Smooth muscle cell (in vitro differentiated cells): Measurements from ENCODE around the gene HPN. TPM values are rescaled to one million over a fixed set of nuclear protein-coding genes. Genes with fewer than 3 reads are reported as not detected.

Experiments used
- DNase-seq: peaks from one replicate; lab custom pipeline; 2025; ENCODE audit not compliant: unreplicated experiment; lab: John Stamatoyannopoulos, UW
- H2AFZ ChIP-seq: fragments of 200-600 bp; sonication (generic); 2 replicates; pipeline ENCODE4 v1.6.0; 2016; ENCODE audit warnings: antibody characterized with exemption, low read depth, mild to moderate bottlenecking
- H3F3A ChIP-seq: fragments of 200-600 bp; sonication (generic); 2 replicates; pipeline ENCODE4 v1.6.0; 2017; ENCODE audit warnings: antibody characterized with exemption, low read depth
- H3K27ac ChIP-seq: fragments of 200-600 bp; sonication (generic); 2 replicates; pipeline ENCODE4 v1.5.1; 2016; ENCODE audit warnings: low read depth, mild to moderate bottlenecking
- H3K27me3 ChIP-seq: fragments of 200-600 bp; sonication (generic); 2 replicates; pipeline ENCODE4 v1.6.1; 2016; ENCODE audit warnings: low read depth, mild to moderate bottlenecking
- H3K36me3 ChIP-seq: fragments of 200-600 bp; sonication (generic); 2 replicates; pipeline ENCODE4 v1.5.1; 2016; ENCODE audit warnings: low read depth
- H3K4me1 ChIP-seq: fragments of 200-600 bp; sonication (generic); 2 replicates; pipeline ENCODE4 v1.5.1; 2016; ENCODE audit warnings: low read depth
- H3K4me2 ChIP-seq: fragments of 200-600 bp; sonication (generic); 2 replicates; pipeline ENCODE4 v1.6.0; 2016; ENCODE audit warnings: mild to moderate bottlenecking
- H3K4me3 ChIP-seq: fragments of 200-600 bp; sonication (generic); 2 replicates; pipeline ENCODE4 v1.5.1; 2016; ENCODE audit warnings: mild to moderate bottlenecking
- H3K79me2 ChIP-seq: fragments of 200-600 bp; sonication (generic); 2 replicates; pipeline ENCODE4 v1.6.0; 2016; ENCODE audit warnings: low read depth, mild to moderate bottlenecking
- H3K9ac ChIP-seq: fragments of 200-600 bp; sonication (generic); 2 replicates; pipeline ENCODE4 v1.6.0; 2016; ENCODE audit warnings: low read depth
- H3K9me3 ChIP-seq: fragments of 200-600 bp; sonication (generic); replicated peaks from 2 replicates; pipeline ENCODE4 v1.5.1; 2016; ENCODE audit warnings: low read depth
- H4K20me1 ChIP-seq: fragments of 200-600 bp; sonication (generic); 2 replicates; pipeline ENCODE4 v1.6.0; 2016; ENCODE audit warnings: low read depth
- WGBS: methylation state at CpG from one replicate; pipeline ENCODE4 v1.1.7; 2016; ENCODE audit warnings: low lambda C conversion rate; 5-methylcytosine and 5-hydroxymethylcytosine counted together
- polyA plus RNA-seq: library from polyadenylated mRNA; unstranded; fragments of >200 nt; fragmentation: Nextera tagmentation; extraction: Ambion mirVana; gene quantifications from 2 replicates; pipeline ENCODE4 v1.2.1, GENCODE V29; 2016
- total RNA-seq: library from RNA; depleted of rRNA; stranded (reverse); fragments of >200 nt; gene quantifications from 2 replicates; pipeline ENCODE4 v1.2.3, GENCODE V29; 2014
- TF ChIP-seq, protein P1 (sequence below): fragments of 200-600 bp; sonication (generic); IDR thresholded peaks from 2 replicates; pipeline ENCODE4 v1.5.1; 2017; ENCODE audit warnings: borderline replicate concordance, mild to moderate bottlenecking, antibody characterized with exemption; ENCODE audit not compliant: insufficient read depth, poor library complexity, severe bottlenecking

HPN gene
- total and polyA plus RNA-seq, 2 experiments from 2014 or later = 1.3 to 4.1 TPM

DNA sequence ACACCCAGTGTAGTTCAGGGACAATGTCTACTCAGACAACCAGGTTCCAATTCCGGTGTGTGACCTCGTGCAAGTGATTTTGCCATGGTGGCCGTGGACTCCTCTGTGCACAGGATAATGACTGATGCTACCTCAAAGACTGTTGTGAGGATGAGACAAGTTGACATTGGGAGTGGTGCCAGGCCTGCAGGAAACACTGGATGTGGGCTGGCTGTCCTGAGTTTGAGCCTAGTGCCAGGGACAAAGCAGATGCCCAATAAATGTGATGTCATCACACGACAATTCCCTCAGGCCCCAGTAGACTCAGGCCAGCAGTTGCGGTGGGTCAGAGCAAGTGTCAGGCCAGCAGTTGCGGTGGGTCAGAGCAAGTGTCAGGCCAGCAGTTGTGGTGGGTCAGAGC lies 17.4 kb upstream of the HPN start:
- no peak overlapping the region for H3K9ac ChIP-seq
- peaks cover 11% of the 10 kb centered on the region for H4K20me1 ChIP-seq

DNA sequence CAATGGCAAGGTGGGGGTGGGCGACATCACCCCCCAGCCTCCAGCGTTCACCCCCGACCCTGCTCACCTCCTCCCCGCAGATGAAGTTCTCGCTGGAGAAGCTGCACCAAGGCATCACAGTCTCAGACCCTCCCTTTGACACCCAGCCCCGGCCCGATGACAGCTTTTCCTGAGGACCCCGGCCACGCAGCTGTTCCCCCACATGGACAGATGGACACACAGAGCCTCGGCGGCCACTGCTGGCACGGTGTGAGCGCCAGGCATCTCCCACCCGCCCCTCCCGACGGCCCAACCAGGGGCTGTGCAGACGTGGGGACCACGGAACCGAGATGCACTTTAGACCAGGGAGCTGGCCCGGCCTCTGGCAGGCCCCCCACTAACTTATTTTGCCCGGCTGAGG lies 15.6 kb upstream of the HPN start:
- no peak for DNase-seq
- no peaks in the 10 kb centered on the region for H3F3A ChIP-seq
- no peaks in the 10 kb centered on the region for H3K4me1 ChIP-seq
- no peak overlapping the region for H3K27ac ChIP-seq
- 100% methylated on average over 20 of the region's 21 CpGs for whole genome bisulfite sequencing
- H3K9me3 ChIP-seq = no peaks in the 10 kb centered on the region
- no peak overlapping the region for H2AFZ ChIP-seq
- no peaks in the 10 kb centered on the region for H3K27me3 ChIP-seq
- TF ChIP-seq, protein P1, sequence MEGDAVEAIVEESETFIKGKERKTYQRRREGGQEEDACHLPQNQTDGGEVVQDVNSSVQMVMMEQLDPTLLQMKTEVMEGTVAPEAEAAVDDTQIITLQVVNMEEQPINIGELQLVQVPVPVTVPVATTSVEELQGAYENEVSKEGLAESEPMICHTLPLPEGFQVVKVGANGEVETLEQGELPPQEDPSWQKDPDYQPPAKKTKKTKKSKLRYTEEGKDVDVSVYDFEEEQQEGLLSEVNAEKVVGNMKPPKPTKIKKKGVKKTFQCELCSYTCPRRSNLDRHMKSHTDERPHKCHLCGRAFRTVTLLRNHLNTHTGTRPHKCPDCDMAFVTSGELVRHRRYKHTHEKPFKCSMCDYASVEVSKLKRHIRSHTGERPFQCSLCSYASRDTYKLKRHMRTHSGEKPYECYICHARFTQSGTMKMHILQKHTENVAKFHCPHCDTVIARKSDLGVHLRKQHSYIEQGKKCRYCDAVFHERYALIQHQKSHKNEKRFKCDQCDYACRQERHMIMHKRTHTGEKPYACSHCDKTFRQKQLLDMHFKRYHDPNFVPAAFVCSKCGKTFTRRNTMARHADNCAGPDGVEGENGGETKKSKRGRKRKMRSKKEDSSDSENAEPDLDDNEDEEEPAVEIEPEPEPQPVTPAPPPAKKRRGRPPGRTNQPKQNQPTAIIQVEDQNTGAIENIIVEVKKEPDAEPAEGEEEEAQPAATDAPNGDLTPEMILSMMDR = no peak
- H3K79me2 ChIP-seq = no peaks in the 10 kb centered on the region
- no peak overlapping the region for H3K9ac ChIP-seq
- H4K20me1 ChIP-seq = peaks cover 7% of the 10 kb centered on the region
- no peaks in the 10 kb centered on the region for H3K36me3 ChIP-seq
- H3K4me2 ChIP-seq = no peak overlapping the region
- H3K4me3 ChIP-seq = no peak overlapping the region

More for the DNA sequence above, 17.4 kb upstream of the HPN start:
- Histone ChIP-seq H3K4me3 (no peak overlapping the region), H2AFZ (no peak overlapping the region), H3K27ac (no peak overlapping the region), H3K79me2 (no peaks in the 10 kb centered on the region), H3K27me3 (no peaks in the 10 kb centered on the region), H3K9me3 (no peaks in the 10 kb centered on the region), H3K36me3 (no peaks in the 10 kb centered on the region), H3F3A (no peaks in the 10 kb centered on the region), H3K4me1 (no peaks in the 10 kb centered on the region), H3K4me2 (no peak overlapping the region)
- DNase-seq = no peak
- TF ChIP-seq, protein P1 = no peak
- WGBS = 95% methylated on average over 6 of the region's 6 CpGs

DNA sequence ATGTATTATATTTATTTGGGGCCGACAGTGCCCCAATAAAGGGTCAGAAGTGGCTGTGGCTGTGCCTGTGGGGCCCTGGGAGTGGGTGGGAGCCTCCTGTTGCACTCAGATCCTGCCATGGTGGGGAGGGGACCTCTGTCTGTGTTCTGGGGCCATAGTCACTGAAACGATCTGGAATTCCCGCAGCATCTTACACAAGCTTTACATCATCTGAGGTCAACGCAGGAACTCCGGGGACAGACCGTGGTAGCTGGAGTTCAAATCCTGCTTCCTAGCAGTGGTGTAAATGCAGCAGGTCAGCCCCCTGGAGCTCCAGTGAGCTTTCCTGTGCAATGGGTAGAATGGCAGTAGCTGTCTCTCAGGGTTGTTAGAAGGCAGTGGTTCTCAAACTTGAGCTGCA lies 15.1 kb upstream of the HPN start:
- Histone ChIP-seq H2AFZ (no peak overlapping the region), H3K27me3 (peaks cover 3% of the 10 kb centered on the region), H3K4me1 (no peaks in the 10 kb centered on the region), H3K79me2 (no peaks in the 10 kb centered on the region), H3K27ac (no peak overlapping the region), H3F3A (no peaks in the 10 kb centered on the region), H3K4me2 (no peak overlapping the region), H3K9ac (no peak overlapping the region), H3K9me3 (no peaks in the 10 kb centered on the region), H3K36me3 (no peaks in the 10 kb centered on the region), H4K20me1 (peaks cover 7% of the 10 kb centered on the region), H3K4me3 (no peak overlapping the region)
- WGBS = 94% methylated on average over 6 of the region's 6 CpGs
- TF ChIP-seq, protein P1 = no peak
- no peak for DNase-seq

- Histone ChIP-seq H3K4me2 (no peak overlapping the region), H3F3A (no peaks in the 10 kb centered on the region), H3K79me2 (no peaks in the 10 kb centered on the region), H3K36me3 (no peaks in the 10 kb centered on the region), H3K27ac (no peak overlapping the region), H3K4me3 (no peak overlapping the region), H2AFZ (no peak overlapping the region), H3K9ac (no peak overlapping the region), H3K27me3 (peaks cover 9% of the 10 kb centered on the region), H3K9me3 (no peaks in the 10 kb centered on the region), H3K4me1 (no peaks in the 10 kb centered on the region), H4K20me1 (peaks cover 7% of the 10 kb centered on the region)
- TF ChIP-seq, protein P1 = no peak
- 98% methylated on average over 8 of the region's 8 CpGs for WGBS
- DNase-seq = no peak
Observed at GRCh38 chr19:35027009-35027408, 14.5 kb upstream of the HPN start.
